ENCODE data around the gene AKAP9.

DNA sequence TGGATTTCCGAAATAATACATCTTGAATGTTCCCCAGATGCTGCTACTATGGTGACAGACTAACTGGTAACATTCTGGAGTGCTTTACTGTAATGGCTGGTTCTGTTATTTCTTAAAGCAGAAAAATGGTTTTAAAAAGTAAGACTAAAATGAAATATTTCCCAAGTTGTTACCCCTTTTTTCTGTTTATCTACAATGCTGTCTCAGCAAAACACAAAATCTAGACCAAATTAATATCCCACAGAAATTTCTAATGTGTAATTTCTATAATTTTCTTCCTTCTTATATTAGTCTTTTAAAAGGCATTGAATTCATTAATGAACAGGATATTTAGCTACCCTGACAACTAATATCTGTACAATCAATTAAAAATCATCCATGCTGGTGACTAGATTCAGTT, 41.1 kb upstream of the AKAP9 start:
- TF ChIP-seq, protein P1, sequence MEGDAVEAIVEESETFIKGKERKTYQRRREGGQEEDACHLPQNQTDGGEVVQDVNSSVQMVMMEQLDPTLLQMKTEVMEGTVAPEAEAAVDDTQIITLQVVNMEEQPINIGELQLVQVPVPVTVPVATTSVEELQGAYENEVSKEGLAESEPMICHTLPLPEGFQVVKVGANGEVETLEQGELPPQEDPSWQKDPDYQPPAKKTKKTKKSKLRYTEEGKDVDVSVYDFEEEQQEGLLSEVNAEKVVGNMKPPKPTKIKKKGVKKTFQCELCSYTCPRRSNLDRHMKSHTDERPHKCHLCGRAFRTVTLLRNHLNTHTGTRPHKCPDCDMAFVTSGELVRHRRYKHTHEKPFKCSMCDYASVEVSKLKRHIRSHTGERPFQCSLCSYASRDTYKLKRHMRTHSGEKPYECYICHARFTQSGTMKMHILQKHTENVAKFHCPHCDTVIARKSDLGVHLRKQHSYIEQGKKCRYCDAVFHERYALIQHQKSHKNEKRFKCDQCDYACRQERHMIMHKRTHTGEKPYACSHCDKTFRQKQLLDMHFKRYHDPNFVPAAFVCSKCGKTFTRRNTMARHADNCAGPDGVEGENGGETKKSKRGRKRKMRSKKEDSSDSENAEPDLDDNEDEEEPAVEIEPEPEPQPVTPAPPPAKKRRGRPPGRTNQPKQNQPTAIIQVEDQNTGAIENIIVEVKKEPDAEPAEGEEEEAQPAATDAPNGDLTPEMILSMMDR (IDR thresholded peaks at IDR 0.05), result no peak
- no peak for TF ChIP-seq POLR2A (IDR thresholded peaks at IDR 0.05)

Measured in uterus (tissue), 2 donors.